ENCODE measurements around the gene TAX1BP3.

The TAX1BP3 gene

DNA sequence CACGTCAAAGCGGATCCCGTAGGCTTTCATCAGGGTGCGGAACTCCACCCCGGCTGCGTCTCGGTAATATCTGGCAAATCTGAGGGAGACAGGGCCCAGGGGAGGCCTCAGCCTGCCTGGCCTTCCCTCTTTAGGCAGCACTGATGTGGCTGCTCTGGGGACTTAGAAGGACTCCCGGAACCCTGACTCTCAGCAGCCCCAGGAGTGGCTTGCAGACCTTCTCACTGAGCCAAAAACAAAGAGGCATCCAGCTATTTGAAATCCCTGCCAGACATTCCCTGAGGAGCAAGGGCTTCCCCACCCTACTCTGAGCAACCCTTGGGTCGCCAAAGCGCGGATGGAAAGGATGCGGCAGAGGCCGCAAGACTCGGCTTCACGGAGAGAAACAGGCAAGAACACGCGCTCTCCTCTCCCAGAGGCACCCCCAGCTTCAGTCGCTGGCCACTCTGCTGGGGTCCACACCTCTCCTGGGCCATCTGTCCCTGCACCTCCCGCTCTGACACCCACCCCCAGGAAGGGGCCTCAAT is 19.7 kb upstream of the TAX1BP3 start:
- DNase-seq, result no peak

DNA sequence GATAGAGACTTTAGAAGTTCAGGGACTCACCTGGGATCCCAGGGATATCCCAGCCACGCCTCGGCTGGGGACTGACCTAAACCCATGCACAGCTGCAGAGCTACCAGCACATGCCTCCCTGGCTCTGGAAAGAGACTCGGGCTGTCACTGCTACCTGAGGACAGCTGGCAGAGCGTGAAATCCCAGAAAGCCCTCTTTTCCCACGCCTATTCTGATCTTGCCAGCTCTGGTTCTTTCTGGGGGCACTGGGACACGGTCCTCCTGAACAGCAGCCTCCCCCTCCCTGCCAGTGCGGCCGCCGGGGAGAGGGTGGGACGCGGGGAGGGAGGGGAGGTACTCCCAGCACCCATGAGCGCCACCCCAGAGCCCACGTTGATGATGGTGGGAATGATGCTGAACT is 16.8 kb upstream of the TAX1BP3 start:
- DNase-seq, result no peak

DNA sequence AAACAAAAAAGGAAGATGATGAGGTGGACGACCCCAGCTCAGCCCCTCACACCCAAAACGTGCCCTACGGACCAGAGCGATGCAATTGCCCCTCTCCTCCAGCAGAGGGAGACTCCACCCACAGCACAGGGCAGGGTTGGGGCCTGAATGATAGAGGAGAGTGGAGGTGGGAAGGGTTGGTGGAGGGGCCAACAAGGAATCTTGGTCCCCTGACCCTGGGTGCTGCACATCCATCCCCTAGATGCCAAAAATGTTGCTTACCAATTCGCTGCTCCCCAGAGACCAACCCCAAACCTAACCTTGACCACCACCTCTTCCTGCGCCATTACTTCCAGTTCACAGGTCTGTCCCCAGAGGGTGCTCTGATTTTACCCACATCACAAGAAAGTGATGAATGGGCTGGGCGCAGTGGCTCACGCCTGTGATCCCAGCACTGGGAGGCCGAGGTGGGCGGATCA is 14.7 kb upstream of the TAX1BP3 start:
- DNase-seq, result no peak

DNA sequence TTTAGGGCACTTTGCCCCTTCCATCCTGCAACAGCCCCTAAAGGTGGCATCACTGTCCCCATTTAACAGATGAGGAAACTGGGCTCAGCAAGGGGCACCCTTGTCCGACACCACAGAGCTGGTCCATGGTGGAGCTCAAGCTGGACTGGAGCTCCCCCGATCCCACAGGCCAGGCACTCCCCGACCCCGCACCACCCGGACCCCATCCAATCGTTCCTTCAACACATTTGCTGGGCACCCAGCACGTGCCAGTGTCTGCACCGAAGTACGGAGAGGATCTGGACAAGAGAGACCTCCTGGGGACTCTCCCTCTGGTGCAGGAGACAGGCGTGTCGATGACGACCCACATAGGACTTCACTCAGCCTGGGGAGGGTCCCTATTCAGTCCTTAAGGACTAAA is 13.7 kb upstream of the TAX1BP3 start:
- no peak for DNase-seq

DNA sequence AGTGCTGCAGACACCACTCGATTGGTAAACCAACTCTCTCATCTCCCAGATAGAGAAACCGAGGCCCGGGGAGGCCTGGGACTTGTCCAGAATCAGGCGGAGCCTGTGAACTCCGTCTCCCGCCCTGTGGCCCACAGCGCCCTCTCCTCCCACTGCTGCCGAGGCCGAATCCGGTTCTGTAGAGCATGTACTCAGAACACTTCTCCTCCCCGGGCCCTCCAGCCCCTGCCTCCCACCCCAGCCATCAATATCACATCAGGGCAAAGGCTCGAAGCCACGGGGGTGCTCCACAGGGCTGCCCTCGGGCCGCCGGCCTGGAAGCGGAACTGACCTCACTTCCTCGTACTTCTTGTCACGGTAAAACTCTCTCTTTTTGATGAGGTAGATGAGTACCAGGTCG is 13.2 kb upstream of the TAX1BP3 start:
- no peak for DNase-seq

DNA sequence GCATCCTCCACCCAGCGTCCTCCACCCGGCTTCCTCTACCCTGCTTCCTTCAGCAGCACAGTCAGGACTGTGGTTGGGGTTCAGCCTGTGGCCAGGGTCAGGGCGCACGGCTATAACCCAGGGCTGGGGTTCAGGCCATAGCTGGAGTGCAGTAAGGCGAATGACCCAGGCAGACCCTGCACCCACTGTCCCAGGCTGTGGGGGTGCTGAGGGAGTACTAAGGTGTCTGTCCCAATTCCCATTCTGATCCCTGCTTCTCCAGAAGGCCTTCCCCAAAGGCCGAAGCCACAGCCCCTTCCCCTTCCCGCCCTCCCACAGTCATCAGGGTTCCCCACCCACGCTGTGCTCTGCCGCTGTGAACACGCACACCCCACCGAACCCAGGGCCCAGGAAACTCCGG is 12.7 kb upstream of the TAX1BP3 start:
- no peak for DNase-seq

DNA sequence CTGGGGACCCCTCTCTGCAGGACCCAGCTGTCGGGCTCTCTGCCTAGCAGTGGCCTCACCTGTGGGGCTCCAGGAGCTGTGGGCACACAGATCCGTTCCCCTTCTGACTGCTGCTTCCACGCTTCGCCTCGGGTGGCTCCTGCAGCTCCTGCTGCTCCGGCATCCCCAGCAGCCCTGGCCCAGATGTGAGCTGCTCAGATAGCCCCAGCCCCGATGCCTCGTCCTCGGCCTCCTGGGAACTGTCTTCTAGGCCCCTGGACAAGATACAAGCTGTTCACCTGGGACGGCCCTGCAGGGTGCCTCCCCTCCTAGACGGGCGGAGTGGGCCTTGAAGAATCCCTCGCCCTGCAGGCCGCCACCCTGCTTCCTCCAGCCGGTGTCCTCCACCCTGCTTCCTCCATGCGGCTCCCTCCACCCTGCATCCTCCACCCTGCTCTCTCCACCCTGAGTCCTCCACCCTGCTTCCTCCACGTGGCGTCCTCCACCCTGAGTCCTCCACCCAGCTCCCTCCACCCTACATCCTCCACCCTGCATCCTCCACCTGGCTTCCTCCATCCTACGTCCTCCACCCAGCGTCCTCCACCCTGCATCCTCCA is 11.3 kb upstream of the TAX1BP3 start:
- no peak for DNase-seq

DNA sequence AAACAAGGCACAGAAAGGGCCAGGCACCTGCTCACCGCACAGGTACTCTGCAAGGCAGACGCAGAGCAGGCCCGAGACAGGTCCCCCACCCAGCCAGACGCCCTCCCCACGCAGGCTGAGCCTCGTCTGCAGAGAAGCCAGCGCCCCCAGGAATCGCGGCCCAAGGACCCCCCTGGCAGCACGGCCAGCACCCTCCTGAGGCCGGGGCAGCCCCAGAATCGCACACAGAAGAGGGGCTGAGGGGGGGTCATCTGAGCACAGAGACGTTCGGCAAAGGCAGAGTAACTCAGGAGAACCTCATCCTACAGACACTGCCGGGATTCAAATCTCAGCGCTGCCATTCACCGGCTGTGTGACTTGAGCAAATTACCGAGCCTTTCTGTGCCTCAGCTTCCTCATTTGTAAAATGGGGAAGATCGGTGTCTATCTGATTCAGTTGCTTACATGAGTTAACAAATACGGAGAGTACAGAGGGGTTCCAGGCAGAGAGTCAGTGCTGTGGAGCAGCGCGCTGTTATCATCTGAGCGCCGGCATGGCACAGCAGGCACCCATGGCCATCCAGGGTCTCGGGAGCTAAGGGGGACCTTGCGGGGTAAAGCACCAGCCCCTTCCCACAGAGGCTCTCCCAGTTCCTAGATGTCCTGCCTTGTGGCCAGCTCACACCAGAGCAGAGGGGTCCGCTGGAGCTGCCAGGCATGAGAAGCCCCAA is 10.6 kb upstream of the TAX1BP3 start:
- no peak for DNase-seq

DNA sequence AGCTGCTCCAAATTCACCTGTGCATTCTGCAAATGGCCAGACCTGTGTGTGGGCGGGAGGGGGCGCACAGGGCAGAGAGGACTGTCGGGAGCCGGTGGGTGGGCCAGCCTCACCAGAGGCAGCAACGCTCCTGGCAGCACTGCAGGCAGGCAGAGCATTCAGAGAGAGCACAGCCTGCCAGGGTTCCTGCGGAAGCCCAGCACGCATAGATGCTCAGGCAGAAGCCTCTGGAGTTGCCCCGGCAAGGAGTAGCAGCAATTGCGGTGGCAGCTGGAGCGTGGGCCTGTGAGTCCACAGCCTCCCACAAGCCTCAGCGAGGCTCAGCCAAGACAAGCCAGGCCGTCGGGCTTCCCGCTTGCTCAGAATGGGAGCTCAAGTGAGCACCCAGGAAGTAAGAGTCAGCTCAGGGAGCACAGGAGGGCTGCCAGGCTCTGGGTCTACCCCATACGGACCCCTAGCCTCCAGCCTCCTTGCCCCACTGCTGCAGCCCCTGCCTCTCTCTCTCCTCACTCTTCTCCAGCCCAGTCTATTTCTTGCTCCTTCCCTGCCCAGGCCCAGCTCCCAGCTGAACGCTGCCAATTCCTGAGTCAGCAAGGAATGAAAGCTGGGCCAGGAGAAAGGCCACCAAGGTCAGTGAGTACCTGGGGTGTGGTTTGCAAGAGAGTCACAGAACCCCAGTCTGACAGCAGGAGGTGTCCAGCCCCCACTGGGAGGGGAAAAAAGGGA is 9.9 kb upstream of the TAX1BP3 start:
- DNase-seq, result no peak

DNA sequence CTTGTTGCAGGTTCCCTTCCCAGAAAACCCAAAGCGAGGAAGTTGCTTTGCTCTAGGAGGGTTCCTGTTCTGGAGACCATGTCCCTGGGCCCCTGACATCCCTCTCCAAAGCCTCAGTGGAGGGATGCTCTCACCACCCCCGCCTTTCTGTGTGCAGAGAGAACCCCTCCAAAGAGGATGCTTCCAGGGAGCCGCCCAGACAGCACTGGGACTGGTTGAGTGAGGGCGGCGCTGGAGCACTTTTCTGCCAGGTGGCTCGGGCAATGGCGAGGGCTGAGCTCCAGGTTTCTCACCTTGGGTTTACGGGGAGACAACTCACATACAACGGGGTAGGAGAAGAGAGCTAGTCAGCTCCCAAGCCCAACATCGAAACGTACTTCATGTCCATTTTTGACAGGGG is 7.5 kb upstream of the TAX1BP3 start:
- no peak for DNase-seq

DNA sequence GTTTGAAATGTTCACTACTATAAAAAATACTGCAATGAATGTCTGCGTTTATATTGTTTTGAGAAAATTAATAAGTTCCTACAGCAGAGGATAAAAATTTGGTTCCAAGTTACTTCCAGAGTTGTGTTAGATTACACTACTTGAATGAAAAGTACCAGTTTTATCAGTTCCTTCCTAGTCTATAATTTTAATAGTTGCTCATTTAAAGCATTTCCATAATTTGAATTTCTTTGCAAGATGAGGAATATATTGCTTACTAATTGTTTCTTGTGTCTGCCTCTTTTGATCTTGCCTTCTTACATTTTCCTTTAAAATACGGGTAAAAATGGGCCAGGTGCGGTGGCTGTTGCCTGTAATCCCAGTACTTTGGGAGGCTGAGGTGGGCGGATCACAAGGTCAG is 4.2 kb upstream of the TAX1BP3 start:
- no peak for DNase-seq

DNA sequence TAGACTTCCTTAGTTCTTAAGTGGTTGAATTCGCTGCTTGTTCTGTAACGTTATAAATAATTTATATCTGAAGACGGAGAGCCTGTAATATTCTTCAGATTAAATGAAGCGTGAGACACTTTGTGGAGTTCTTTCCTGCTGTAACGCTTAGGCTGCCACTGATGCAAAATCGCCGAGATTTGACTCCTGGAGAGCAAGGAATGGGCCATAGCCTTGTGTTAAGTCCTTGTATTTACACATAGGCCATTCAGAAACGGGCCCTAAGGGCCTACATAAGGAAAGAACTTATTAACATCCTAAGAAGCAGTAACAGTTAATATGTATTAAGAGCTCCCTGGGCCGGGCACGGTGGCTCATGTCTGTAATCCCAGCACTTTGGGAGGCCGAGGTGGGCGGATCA is 1.2 kb upstream of the TAX1BP3 start:
- no peak for DNase-seq

DNA sequence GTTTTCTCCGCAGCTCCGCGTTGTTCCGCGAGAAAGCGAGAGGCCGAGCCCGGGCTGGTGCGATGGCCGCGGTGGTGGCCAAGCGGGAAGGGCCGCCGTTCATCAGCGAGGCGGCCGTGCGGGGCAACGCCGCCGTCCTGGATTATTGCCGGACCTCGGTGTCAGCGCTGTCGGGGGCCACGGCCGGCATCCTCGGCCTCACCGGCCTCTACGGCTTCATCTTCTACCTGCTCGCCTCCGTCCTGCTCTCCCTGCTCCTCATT is 638 bp upstream of the TAX1BP3 start:
- DNase-seq, result no peak

DNA sequence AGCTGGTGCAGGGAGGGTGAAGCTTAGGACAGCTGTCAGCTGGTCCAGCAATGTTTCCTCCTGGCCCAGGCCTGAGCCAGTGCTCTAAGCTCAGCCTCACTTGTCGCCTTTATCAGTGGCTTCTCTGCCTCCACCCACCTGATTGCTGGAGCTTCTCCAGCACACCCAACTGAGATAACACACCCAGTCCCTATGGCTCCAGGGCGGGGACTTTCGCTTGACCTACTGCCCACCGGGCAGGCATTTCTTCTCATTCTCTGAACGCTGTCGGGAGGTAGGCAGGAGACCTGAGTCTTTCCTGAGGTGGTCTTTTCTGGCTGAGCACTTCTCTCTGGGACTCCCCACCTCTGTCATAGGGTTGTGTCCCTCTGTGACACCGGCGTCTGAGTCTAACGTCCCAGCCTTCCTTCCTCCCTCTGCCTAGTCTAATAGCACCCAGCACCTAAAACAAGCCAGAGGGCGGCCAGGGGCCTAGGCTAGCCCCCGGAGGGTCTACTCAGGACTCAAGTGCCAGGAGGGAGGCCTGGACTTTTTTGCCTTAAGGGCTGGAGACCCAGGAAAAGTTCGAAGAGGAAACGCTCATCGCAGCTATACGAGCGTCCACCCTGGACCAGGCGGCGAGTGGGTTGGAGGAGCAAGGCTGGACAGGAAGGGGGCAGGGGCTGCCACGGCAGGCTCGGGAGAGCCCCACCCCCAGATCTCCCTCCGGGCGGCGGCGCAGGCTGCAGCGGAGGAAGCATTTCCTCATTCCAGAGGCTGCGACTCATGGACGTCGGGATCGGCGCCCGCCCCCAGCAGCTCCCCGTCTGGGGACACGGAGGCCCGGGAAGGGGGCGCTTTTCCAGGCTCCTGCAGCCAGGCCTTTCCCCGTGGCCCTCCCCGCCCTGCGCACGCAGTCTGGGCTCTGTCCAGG is 756 bp downstream of the TAX1BP3 start:
- DNase-seq, result peak; percentile 96

DNA sequence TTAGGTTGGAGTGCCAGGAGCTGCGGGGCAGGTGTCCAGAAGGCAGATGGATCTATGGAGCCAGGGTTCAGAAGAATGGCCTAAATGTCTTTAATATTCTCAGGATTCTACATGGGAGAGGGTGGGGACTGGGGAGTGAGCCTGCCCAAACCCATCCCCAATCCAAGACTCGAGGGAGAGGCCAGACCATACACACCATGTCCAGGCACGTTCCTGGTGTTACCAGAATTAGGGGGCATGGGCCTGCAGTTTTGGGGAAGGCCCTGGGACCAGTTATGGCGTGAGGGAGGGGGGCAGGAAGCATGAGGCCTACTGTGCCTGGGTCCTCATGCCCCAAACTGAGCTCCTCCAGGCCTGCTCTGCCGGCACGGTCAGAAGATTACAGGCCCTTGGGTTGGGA is 1.9 kb downstream of the TAX1BP3 start:
- no peak for DNase-seq

DNA sequence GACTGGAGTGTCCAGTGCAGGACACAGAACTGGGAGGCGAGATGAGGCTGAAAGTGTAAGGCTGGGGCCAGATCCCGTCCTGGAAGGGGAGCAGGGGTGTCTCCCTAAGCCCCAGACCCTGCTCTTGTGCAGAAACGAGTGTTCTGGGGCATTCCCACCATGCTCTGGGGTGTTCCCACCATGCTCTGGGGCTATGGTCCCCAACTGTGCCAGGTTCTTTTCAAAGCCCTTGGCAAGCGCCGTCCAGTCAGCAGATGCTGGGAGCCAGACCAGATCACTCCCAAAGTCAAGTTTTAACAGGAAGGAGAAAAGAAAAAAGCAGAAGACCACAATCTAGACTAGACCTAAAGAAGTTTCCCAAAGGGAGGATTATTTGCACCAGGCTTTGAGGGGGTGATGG is 2.5 kb downstream of the TAX1BP3 start:
- DNase-seq, result no peak

DNA sequence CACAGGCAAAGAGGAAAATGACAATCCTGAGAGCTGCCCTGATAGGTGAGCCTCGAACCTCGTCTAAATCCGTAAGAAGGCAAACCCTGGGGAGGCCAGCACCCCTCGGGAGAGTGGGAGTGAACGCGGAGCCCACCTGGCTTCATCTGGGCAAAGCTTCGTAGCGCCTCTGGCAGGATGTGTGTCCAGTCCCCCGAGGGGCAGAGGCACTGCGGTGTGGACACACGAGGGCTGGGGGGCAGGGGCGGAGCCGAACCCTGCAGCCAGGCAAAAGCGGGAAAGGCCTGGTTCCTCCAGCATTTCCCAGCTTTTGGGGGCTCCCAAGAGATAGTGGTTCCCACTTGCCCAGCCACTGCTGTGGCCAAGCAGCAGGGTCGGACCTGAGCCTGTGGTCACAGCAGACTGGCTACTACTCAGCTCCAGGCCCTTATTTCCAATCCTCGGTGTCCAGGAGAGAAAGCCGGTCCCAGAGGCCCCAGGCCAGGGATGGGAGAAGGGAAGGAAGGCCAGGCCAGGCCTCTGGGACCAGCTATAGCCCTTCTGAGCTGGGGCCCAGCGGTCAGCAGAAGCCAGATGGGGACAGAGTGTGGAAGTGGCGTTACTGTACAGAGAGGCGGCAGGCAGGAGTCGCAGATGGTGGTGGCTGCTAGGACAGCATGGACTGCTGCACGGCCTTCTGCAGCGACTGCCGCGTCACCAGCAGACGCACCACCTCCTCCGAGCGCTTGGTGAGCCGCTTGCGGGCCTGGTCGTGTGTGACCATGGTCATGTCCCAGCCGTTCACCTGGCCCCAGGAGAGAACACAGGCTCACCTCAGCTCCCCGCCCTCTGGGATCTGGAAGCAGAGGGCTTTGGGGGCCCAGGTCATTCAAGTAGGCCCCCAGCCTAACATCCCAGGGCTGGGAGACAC is 5.0 kb downstream of the TAX1BP3 start:
- no peak for DNase-seq

DNA sequence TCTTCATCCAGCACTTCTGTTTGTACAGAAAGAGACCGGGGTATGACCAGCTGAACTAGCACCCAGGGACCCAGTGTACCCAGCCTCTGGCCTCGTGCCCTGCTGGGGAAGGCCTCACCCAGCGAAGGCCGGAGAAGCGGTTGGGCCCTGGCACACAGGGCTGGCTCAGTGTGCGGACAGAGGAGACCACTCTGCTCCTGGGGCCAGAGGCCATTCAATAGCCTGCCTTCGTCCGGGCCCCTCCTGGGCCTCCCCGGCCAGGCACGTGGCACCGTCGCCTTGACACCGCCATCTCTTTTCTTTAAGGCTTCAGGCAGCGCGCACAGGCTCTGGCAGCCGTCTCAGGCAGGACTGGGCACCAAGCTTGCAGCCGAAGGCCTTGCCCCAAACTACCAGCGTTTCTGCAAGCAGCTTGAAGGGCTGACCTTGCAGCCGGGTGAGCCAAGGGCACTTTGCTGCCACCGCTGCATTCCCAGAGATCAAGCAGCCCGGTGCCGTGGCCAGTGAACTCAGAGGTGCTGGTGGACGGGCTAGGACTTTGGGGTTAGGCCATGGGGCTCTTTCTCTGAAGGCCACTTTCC is 8.0 kb downstream of the TAX1BP3 start:
- no peak for DNase-seq

DNA sequence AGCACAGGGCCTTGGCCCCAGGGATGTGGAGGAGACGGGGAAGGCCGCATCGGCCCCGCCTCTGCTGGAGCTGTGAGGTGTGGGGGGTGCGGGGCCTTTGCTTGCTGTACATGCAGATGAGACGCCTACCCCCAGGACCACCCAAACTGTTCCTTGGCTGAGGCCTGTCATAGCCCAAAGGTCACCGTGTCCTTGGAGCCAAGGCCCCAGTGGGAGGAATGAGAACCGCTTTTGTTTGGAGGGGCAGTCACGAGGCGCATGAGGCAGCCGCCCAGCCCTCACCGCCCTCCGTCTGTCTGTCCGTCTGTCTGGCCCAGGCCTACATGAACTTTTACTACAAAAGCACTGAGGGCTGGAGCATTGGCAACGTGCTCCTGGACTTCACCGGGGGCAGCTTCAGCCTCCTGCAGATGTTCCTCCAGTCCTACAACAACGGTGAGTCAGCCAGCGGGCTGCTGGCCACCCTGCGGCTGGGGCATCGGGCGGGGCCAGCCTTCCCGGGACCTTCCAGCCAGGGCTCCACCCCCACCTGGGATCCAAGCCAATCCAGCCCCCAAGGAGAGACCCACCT is 8.8 kb downstream of the TAX1BP3 start:
- peak; percentile 68 for DNase-seq

DNA sequence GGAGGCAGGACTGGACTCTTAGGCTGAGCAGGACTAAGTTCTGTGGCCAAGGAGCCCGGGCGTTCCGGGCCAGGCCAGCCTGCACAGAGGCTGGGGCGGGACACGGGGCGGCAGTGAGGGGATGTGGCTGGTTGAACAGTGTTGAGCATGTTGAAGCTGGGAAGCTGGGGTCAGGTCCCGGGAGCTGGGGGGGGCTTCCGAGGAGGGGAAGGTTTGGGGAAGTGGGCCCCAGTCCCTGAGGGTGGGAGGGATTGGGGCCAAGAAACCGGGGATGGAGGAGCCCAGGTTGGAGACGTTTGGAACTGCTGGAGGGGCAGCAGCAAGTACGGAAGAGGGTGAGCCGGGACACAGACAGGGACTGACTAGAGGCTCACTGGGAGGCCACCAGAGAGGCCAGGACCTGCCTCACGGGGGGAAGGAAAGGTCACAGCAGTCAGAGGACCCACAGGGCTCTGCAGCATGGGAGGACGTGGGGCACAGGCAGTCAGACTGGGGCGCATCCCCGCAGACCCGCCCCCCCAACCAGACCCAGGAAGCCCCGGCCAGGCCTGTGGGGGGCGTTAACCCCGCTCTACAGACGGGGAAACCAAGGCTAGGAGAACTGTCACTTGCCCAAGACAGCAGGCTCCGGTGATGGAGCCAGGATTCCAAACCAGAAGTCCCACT is 9.5 kb downstream of the TAX1BP3 start:
- no peak for DNase-seq
